GM18517 (cell line): ENCODE results near the gene NR1H3.
"Not testable (repeated sequence)": the region's sequence is repeated elsewhere in the genome, so short reads cannot be mapped to it uniquely, and the experiment has no call there.

ENCODE experiments used
- ATAC-seq: cut with Tn5 transposase; IDR thresholded peaks from one replicate; pipeline ENCODE4 v1.9.1; 2021; ENCODE audit warnings: mild to moderate bottlenecking, moderate library complexity; ENCODE audit not compliant: unreplicated experiment

The NR1H3 gene

GRCh38 chr11:47299078-47299477, 41.3 kb downstream of the NR1H3 start:
- no peak for ATAC-seq

GRCh38 chr11:47302853-47303252, 45.1 kb downstream of the NR1H3 start:
- ATAC-seq, result no peak

DNA sequence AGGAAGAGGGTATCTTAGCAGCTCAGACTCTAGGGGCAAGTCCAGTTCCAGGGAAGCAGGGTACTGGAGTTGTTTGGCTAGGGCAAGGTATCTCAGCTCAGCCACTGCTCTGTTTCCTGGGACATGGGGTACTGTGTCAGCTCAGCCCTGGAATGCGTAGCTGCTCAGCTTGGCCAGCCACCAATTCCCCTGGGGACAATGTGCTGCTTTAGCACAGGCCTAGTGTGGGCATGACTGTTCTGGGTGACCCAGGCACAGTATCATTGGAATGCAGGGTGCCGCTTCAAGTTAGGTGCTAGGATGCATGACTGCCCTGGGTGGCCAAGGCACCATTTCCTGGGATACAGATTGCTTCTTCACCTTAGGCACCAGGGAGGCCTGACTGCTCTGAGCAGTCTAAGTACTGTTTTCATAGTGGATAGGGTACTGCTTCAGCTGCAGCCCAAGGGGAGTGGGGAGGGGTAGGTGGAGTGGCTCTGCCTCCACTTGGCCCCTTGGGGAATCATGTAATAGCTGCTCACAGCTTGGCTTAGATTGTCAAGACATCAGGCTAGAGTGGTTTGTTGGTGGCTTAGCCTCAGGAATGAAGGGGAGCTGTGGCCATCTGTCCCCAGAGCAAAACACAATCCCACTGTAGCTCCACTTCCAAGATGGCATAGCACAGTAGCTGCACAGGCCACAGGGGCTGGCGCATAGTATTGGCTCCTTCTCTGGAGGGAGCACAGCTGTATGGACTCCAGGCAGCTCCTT, 48.1 kb downstream of the NR1H3 start:
- ATAC-seq, result no peak

GRCh38 chr11:47306484-47306844, 48.7 kb downstream of the NR1H3 start:
- ATAC-seq, result no peak

DNA sequence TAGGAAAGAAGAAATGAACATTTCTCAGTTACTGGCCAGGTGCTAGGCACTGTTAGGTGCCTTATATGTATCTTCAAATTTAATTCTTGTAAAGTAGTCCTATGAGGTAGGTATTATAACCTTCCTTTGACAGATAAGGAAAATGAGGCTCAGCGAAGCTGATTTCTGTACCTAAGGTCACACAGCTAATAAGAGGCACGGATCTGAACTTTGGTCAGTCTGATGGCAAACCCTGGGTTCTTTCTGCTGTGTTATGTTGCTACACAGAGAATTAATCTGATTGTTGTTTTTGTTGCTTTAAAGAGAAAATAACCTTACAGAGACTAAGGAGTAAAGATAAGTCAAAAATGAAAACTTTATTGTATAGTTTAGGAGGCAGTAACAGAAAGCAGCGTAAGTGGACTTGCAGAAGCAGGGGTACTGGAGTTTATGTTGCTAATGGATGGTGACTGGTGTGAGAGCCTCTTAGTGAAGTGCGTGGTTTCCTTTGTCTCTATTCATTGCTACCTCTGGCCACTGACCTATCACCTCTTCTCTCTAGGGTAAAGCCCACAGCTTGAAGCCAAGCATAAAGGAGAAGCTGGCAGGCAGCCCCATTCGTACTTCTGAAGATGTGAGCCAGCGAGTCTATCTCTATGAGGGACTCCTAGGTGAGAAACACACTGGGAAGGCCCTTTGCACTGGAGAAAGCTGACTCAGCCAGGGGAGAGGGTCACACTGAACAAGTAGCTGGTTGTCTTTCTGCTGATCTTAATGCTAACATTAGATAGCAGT, 50.4 kb downstream of the NR1H3 start:
- ATAC-seq, result no peak

DNA sequence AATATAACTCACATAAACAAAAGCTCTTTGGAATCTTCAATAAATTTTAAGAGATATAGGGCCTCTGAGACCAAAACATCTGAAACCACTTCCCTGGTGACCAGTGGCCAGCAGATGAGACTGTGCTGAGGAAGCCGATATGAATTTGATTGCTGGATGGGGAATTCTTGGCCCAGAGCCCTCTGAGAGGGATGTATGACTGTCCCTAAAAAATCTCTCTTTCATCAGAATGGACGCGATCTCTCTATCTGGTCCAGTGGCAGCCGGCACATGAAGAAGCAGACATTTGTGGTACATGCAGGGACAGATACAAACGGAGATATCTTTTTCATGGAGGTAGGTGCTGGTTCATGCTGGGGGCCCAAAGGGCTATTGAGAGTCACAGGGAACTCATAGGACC, 57.2 kb downstream of the NR1H3 start:
- no peak for ATAC-seq

DNA sequence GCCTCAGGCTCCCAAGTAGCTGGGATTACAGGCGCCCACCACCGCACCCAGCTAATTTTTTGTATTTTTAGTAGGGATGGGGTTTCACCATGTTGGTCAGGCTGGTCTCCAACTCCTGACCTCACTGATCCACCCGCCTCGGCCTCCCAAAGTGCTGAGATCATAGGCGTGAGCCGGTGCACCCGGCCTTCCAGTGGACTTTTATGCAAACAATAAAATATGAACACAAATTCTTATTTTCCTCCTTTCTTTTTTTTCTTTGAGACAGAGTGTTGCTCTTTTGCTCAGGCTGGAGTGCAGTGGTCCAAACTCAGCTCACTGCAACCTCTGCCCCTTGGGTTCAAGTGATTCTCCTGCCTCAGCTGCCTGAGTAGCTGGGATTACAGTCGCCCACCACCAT, 58.7 kb downstream of the NR1H3 start:
- not testable (repeated sequence) for ATAC-seq

DNA sequence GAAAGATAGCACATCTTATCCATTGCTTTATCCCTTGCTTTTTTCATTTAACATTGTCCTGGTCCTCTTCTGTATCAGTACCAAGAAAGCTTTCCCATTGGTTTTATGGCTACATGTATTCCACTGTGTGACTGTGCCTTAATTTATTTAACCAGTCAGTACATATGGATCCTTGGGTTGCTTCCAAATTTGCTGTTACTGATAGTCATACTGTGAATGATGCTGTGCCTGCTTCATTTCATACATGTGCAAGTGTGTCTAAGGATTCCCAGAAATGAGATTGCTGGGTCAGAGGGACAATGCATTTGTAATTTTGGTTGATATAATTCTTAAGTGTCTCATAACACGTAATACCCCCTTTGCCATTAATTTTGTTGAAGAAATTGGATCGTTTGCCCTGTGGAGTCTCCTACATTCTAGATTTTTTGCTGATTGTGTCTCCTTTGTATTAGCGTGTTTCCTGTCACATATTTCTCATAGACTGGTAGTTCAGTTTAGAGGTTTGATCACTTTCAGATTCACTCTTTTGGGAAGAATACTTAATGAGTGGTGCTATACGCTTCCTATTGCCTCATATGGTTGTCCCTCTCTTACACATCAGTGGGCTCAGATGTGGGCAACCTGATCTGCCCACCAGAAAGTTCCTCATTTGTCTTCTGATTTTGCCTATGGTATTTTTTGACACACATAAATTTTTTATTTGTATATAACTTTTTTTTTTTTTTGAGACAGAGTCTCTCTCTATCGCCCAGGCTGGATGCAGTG, 59.5 kb downstream of the NR1H3 start:
- ATAC-seq, result no peak

DNA sequence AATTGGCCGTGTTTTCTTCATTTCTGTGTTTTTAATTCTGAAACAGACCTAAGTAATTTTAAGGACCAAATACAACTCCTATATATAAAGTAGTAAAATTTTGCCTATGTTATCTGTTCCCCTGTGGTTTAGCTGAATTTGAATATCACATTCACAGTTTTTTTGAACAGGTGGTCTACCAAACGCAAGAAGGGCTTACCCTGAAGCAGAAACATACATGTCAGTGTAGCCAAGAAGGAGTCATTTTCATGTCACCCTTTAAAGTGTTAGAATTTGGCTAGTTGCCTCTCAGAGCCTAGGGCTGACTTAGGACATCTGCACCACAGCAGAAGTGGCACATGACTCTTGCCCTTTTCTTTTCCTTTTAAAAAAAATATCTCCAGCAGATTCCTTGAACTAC, 60.4 kb downstream of the NR1H3 start:
- ATAC-seq, result no peak
